ENCODE measurements around the gene BEX4.
A peak's percentile ranks its signal among the peaks of the same experiment; 100 is the strongest.
"Not testable (repeated sequence)": the region's sequence is repeated elsewhere in the genome, so short reads cannot be mapped to it uniquely, and the experiment has no call there.

BEX4 gene, protein sequence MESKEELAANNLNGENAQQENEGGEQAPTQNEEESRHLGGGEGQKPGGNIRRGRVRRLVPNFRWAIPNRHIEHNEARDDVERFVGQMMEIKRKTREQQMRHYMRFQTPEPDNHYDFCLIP

DNA sequence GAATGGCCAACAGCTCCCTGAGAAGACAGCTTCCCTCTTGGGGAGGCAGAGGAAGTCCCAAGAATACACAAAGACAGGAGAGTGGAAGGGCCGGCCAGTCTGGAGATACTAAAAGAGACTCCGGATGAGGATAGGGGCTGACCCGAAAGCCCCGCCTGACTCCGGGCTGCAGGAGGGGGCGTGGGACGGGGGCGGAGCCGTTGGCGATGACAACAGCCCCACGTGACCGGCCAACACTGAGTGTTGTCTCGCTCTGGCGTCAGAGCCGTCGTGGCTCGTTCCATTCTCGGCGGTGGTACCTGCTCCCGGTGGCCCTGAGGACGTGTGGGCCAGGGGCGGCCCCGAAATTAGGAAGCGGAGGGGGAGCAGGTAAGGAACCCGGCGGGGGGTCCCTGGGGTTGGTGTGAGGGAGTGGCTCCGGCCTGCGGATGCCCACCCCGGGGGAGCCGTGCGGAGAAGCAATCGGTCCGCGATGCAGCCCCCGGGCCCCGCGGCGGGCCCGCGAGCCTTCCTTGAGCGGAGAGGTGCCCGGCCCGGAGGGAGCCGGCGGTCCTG lies at the start of gene BEX4:
TSS of gene BEX4 (plus strand) at position 239 of the 555 bp plus-strand sequence. CDS start 1,046 bp downstream, outside the sequence.
- peak; percentile 79 for DNase-seq

DNA sequence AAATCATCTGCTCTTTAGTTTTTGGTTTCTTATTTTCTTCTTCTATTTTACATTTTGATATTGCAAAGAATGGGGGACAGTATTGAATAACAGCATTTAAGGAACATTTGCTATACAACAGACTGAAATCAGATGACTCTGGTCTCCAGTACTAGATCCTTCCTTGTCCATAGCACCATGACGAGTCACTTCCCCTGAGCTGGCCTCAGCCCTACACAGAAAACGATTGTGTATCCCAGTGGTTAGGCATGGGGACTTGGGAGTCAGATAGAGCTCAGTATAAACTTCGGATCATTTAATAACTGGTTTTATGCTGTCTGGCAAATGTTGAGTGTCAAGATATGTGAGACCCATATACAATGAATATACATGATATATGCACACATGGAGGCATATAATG lies 44.7 kb upstream of the BEX4 start:
- no peak for DNase-seq

DNA sequence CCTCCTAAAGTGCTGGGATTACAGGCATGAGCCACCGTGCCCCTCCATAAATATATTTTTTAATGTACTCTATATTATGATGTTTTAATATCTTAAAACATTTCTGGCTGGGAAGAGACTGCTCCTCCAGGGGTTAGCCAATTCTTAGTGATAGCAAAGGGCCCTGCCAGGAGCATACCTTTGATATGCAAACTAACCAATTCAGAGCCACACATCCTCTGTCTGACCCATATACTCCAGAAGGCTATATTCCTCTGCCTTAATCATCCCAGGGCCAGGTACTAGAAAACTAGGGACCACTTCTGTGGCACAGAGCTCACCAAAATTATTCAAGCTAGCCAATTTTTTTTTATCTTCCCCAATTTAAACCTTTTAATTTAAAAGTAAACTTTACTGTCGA lies 43.6 kb upstream of the BEX4 start:
- no peak for DNase-seq

DNA sequence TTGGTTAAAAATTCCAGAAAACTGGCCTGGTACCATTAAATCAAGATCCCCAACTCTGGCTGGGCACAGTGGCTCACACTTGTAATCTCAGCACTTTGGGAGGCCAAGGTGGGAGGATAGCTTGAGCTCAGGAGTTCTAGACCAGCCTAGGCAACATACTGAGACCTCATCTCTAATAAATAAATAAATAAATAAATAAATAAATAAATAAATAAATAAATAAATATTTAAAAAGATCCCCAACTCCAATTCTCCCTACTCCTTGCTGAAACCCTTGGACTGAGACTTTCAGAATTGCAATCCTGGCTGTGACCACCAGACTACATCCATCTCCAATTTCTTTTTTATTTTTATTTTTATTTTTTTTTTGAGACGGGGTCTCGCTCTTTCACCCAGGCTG lies 39.7 kb upstream of the BEX4 start:
- DNase-seq = not testable (repeated sequence)

DNA sequence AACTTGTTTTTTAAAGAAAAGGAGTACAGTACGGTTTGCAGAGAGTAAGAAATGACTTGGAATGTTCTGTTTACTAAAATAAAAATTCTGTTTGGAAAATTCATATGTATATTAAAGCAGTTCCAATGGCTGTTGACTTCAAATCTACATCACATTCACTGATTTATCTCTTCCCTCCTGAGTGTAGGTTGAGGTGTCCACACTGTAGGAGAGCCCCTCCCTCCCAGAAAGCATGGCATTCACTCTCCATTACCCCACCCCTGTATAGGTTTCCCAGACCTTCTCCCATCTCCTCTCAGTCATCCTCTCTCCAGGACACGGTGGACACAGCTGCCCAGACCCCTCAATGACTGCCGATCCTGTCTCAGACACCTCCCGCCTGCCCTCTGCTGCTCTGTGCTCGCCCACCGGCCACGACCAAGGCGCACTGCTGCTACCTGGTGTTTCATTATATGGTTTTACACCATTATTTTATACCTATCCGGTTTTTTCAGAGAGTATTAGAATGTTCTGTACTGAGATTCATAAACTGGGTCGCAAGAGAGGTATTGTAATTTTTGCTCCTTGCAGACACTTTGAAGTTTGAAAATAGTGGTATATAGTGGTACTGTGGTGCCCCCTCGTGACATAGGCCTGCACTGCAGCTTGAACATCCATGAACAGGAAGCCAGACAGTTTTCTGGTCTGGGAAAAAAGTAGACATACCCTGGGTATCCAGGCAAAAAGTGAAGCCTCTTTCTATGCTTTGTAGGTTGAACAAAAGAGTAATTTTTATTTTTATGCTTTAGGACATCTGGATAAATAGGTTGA lies 38.8 kb upstream of the BEX4 start:
- peak; percentile 50 for DNase-seq

DNA sequence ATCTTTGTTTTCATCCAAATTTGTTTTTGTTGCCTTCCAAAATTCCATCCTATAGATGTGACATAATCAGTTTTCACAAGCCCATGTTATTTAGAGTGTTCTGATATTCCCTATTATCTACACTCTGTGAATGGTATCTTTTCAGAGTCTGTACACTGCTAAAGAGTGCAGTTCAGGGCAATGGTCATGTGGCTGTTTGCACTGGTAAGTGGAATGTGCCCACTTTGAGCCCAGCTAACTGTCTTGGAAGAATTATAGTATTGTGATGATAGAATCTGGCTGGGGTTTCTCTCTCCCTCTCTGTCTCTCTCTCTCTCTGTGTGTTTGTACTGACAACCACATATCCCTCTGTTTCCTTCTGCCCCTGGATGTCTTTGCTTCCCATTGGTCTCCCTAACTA lies 37.4 kb upstream of the BEX4 start:
- no peak for DNase-seq

DNA sequence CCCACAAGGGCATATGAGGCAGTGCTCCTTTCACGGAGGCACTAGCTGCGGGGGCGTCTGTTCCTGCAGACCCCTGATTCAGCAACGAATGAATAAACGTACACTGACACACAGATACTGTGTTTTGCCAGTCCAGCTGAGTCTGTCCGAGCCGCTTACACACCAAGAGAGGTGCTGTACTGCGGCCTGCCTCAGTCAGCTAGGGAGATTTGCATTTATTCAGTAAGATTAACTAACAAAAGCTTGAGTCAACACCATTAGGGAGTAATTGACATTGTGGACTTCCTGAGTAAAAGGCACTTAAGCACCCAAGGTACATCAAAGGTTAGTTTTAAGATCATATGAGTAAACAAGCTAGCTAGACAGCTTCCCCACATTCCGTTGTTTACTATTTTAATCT lies 31.0 kb upstream of the BEX4 start:
- no peak for DNase-seq

DNA sequence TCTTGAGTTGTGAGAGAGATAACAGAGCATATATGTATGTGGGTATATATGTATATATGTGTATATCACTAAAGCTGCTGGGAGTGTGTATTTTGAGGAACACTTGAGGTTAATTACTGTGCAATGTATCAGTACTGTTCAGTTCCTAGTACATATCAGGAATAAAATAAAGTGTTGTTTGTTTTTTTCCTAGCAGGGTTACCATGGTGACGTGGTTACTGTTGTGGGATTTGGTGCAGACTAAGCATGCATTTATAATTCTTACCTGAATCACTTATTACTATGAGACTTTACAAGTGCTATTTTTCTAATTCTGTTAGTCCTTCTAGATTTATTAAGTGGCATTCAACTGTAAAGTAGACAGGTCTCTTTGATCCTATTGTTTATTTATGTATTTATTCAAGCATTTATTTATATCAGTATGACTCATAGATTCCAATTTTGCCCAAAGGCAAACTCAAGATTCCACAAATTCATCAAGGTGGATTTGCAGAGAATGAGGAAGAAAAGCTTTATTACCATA lies 26.9 kb upstream of the BEX4 start:
- DNase-seq = no peak

DNA sequence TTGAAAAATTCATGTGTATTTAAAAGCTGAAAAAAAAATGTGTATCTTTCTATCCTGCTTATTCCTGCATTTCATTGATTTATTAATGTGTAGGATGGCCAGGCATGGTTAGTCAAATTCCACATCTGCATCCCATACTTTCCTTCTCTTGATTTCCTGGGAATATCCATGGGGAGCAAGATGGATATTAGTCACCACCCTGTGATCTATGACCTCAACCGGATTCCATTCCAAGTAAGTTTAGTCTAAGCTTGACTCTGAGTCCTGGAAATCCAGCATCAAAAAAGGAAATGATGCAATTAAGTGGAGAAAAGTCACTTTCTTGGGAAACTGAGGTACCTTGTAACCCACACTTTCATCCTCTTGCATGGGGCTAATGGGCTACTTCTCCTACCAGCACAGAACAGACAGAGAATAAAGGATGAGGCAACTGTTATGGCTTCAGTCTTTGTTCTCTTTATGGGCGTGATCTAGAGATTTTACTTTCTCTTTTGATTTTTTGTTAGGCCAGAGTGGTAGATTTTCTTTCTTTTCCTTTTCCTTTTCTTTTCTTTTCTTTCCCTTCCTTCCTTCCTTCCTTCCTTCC lies 17.1 kb upstream of the BEX4 start:
- DNase-seq = no peak

DNA sequence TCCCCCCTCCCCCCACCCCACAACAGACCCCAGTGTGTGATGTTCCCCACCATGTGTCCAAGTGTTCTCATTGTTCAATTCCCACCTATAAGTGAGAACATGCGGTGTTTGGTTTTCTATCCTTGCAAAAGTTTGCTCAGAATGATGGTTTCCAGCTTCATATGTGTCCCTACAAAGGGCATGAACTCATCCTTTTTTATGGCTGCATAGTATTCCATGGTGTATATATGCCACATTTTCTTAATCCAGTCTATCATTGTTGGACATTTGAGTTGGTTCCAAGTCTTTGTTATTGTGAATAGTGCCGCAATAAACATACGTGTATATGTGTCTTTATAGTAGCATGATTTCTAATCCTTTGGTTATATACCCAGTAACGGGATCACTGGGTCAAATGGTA lies 16.2 kb upstream of the BEX4 start:
- DNase-seq = not testable (repeated sequence)

DNA sequence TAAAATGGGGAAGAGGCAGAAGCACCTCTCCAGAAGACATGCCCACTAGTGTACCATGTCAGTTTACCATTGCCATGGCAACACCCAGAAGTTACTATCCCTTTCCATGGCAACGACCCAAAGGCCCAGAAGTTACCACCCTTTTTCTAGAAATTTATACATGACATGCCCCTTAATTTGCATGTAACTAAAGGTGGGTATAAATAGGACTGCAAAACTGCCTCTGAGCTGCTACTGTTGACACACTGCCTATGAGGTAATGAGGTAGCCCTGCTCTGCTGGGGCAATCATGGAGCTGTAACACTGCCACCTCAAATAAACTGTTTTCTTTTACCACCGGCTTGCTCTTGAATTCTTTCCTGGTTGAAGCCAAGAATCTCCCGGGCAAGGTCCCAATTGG lies 13.9 kb upstream of the BEX4 start:
- peak; percentile 1 for DNase-seq

DNA sequence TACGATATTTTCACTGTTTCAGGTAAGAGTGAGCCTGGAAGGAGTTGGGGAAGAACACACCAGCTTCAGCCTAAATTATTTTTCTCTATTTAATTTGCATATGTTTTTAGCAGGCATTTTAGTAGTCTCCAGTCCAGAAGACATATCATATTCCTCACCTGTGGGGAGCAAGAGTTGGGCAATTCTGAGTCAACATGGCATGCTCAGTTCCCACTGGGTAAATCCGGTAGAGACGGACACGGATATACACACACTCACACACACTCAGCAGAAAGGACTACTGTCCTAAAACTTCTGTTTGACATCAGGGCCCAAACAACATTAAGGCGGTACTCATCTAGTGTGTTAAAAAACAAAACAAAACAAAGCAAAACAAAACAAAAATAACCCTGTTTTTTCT lies 4.9 kb upstream of the BEX4 start:
- DNase-seq = no peak

DNA sequence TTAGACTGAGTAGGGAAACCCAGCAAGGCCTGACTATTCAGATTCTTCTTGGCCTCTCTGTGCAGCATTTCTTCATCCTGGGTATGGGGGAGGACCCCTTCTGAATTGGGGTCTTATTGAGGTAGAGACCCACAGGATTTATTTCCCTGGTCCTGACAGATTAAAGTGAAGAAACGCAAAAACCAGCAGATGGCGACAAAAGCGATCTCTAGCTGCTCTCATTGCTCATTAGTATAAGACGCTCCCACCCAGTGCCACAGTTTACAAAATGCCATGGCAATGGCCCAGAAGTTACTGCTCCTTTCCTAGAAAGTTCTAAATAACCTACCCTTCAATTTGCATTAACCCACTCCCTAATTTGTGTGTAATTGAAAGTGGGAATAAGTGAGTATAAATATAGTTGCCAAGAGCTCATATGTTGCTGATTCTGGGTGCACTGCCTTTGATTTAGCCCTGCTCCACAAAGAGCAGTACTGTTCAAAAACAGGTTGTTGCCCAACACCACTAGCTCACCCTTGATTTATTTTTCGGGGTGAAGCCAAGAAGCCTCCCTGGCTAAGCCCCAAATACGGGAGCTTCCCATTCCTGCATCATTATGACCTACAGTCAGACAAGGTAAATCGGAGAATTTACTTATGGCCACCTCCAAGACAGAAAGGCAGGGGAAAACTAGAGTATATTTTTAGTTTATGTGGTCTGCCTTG lies 3.7 kb upstream of the BEX4 start:
- DNase-seq = peak; percentile 68

DNA sequence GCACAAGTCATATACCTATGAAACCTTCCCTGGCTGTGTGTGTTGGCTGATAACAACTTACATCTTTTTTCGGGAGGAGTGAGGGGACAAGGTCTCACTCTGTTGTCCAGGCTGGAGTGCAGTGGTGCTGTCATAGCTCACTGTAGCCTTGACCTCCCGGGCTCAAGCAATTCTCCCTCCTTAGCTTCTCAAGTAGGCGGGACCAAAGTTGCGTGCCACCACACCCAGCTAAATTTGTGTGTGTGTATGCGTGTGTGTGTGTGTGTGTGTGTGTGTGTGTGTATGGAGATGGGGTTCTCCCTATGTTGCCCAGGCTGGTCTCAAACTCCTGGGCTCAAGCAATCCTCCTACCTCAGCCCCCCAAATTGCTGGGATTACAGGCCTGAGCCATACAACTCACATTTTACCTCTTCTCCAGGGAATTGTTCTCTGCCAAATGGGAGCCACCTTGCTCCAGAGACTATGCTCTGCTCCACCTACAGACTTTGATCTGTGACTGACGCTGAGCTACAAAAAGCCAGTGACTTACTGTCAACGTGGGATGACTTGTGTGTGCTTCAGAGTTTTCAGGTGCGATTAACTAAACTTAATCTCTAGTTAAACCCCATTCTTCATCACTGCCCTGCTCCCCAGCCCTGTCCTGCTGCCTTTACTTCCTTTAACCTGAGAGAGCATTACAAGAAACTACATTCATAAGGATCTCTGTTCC lies 2.0 kb upstream of the BEX4 start:
- peak; percentile 6 for DNase-seq

DNA sequence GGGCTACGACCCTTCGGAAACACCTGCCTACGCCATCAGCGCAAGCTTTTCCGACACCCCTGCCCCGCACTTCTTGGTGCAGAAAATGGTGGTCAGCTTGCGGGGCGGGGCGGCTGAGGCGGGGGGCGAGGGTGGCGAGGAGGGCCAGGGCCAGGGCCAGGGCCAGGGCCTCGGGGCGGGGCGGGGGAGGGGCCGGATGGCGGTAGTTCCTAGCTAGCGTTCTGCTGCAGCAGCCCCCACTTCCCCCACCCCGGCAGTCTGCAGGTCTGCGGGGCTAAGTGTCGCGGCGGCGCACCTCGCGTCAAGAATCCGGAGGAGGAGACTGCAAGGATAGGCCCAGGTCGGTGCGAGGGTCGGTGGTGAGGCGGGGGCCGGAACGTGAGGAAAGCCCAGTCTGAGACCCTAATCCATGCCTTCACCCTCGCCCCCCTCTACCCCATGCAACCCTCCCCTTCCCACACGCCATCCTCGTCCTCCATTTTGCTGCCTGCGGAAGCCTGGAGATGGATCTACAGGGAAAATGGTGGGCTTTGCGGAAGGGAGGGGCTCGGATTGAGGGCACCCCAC lies 600 bp downstream of the BEX4 start:
- DNase-seq = peak; percentile 40

DNA sequence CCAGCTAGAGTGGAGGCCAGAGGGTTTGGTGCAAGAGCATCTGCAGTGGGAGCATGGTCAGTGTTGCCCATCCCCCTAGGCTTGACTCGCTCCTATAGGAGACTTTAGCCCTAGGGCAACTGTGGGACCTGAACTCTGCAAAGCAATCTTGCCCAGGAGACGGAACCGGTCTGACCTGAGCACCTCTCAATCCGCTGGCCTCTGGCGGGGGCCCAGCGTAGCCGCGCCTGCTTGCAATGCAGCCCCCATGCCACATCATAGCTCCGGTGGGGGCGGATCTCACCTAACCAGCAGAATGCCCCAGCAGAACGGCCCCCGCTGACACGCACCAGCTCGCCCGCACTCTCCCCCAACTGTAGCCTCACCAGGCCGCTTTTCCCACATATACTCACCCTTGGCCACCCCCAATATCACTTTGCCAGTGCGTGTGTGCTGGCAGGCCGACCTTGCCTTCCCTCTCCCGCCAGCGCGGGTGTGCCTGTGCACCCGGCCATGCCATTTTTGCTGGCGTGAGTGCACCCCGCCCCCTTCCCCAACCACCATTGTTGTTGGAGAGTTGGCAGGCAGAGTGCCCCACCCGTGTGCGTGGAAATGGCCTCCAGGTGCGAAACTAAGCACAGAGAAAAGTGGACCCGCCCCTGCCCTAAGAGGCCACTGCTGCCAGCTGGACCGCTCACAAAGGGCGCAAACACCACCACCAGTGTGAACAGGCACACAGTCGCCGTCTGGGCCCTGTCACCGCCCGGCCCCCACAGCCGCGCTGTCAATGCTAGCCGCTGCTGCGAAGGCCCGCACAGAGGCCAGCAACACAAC lies 5.8 kb downstream of the BEX4 start:
- no peak for DNase-seq

DNA sequence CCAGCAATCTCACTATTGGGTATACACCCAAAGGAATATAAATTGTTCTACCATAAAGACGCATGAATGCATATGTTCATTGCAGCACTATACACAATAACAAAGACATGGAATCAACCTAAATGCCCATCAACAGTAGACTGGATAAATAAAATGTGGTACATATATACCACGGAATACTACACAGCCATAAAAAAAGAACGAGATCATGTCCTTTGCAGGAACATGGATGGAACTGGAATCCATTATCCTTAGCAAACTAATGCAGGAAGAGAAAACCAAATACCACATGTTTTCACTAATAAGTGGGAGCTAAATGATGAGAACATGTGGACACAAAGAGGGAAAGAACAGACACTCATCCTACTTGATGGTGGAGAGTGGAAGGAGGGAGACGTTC lies 11.0 kb downstream of the BEX4 start:
- DNase-seq = not testable (repeated sequence)

DNA sequence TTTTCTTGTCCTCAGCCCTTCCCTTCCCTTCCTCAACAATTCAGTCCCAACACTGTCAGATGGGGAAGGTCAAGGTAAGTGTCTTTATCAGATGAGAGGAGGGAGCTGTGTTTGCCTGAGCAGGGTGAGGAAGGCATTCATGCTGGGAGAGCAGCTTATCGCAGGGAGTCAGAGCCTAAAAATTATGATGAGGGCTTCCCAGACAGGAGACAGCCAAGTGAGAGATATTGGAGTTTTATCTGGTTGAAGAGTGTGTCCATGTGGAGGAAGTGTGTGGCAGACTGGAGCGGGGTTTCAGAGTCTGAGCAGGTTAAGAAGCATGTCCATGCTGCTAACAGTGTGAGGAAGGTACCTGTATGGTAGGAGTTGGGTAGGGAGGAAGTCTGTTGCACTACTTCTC lies 18.4 kb downstream of the BEX4 start:
- DNase-seq = no peak

DNA sequence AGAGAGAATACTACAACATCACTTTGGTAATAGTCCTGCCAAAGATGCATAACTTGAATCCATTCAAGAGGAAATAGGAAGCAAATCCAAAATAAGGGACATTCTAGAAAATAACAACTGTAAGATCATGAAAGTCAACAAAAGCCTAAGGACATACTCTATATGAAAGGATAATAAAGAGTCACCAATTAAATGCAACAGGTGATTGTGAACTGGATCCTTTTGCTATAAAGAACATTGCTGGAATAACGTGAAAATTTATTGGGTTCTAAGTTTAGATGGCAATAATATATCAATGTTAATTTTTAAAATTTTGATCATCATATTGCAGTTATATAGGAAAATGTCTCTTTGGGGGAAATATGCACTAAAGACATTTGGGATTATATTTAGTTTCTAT lies 20.0 kb downstream of the BEX4 start:
- no peak for DNase-seq

DNA sequence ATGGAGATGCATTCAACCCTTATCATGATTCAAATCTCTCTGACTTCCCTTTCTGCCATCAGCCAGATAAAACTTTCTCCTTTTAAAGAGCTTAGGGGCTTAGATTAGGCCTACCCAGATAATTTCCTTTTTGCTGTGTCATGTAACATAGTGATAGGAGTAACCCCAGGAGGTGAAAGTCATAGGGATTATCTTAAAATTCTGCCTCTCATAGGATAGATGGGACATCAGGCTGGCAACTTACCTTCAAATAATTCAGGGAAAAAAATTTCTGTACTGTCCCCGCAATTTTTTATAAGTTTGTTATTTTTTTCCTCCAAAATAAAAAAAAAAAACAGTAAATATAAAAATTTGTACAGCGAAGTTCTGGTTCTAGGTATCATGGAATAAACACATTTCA lies 20.7 kb downstream of the BEX4 start:
- peak; percentile 27 for DNase-seq

DNA sequence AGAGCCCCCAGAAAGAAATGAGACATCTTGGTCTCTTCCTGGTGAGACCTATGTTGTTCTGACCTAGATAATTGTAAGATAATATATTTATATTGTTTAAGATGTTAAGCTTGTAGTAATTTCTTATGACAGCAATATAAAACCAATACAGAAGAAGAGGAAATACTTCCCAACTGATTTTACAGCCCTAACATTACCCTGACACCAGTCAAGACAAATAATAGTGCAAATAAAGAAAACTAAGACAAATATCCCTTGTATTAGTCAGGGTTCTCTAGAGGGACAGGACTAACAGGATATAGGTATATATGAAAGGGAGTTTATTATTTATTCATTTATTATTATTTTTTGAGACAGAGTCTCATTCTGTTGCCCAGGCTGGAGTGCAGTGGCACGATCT lies 21.4 kb downstream of the BEX4 start:
- no peak for DNase-seq

Measured in hematopoietic multipotent progenitor cell treated with erythropoietin and hydrocortisone succinate and interleukin-3 and kit ligand, for 8 days (in vitro differentiated cells).